ENCODE measurements around the gene GCAT.
A peak's percentile ranks its signal among the peaks of the same experiment; 100 is the strongest.

The GCAT gene

DNA sequence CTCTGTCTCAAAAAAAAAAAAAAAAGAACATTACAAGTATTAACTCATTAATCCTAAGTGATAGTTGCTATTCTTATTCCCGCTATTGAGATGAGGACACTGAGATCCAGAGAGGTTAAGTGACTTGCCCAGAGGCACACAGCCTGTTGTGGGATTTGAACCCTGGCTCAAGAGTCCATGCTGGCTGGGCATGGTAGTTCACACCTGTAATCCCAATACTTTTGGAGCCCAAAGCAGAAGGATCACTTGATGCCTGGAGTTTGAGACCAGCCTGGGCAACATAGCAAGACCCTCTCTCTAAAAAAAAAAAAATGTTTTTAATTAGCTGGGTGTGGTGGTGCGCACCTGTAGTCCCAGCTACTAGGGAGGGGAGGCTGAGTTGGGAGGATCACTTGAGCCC lies 4.1 kb downstream of the GCAT start:
- no peak for DNase-seq

GRCh38 chr22:37812869-37813678 lies 5.3 kb downstream of the GCAT start:
- DNase-seq: no peak

DNA sequence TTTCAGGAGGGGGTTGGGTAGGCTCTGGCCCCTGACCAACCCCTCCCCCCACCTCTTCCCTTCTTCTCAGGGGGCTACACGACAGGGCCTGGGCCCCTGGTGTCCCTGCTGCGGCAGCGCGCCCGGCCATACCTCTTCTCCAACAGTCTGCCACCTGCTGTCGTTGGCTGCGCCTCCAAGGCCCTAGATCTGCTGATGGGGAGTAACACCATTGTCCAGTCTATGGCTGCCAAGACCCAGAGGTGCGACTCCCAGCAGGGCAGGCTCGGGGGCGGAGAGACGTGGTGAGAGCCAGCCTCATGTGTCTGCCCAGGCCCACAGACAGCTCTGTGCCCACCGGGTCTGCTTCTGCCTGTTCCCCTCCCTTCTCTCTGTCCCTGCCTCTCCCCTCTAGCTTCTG lies 7.9 kb downstream of the GCAT start:
- no peak for DNase-seq

- no peak for DNase-seq
Observed at GRCh38 chr22:37816543-37817180, 8.9 kb downstream of the GCAT start.

- DNase-seq: peak; percentile 69
Observed at GRCh38 chr22:37817705-37818408, 10.1 kb downstream of the GCAT start.

DNA sequence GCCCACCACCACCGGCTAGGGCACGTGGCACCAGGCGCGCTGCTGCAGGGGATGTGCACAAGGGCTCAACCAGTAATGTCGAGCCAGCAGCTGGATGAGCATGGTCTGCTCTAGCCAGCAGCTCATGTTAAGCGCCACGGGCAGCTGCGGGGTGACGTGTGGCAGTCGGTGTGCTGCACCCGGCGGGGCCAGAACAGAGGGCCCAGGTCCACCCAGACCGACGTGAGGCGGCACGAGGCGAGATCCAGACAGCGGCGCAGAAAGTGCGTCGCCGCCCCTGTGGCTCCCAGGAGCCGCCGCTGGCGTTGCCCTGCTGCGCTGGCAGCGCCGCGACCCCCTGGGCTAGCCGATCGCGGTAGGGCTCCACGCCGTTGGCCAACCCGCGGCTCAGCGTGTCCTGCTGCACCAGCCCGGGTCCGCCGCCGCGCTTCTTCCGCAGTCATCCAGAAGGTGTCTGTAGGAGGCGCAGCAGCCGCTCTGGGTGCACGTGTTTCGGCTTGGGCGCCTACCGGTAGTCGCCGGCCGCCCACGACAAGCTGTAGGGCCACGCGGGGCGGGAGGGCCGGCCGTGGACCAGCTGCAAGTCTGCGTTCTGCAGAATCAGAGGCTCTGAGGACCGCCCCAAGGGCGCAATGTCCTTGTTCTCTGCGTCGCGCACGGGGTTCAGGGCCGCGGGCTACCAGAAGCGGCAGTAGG lies 10.8 kb downstream of the GCAT start:
- DNase-seq: no peak

- DNase-seq: no peak
Observed at GRCh38 chr22:37819105-37819433, 11.3 kb downstream of the GCAT start.

DNA sequence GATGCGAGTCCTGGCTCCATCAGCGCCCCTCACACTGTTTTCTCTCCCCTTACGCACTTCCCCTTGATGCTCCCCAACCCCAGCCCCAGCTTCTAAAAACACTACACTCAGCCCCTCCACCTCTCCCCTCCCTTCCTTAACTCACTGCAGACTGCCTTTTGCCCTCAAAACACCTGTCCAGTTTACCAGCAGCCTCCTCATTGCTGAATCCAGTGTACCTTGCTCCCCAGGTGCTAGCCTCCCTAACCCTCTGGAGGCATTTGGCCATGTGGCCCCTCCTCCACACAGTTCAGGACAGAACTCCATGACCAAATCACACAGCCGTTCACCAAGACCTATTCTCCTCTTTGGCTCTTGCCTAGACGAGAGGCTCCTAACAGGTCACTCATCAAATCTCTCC lies 12.6 kb downstream of the GCAT start:
- no peak for DNase-seq

DNA sequence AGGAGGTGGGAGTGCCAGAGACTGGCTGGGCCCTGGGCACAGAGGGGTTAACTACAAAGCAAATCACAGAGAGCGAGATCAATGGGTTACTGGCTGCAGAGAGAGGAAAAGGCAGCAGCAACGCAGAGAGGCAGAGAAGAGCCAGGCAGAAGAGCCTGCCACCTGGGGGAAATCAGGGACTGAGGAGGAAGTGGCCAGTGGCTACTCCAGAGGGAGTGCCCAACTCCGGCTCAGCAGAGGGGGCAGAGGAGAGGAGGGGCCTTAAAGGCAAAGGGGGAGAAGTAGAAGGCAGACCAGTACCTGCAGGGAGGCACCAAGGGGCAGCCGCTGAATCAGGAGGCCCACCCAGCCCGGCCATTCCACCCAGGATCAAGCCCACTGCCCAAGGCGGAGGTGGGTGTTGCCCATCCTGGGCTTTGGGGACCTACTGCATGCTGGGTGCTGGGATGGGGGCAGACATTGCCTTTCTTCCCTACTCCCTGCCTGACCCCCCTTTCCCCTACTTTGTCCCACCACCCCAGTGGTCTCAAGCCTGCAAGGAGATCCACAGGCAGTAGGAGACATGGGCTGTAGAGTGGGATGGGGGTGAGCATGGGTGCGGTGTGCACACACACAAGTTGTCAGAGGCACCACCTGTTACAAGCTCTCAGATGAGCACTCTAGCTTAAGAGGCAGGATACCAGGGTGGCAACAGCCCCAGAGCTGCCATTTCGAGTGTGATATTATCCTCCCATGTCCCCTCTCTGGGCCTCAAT lies 14.5 kb downstream of the GCAT start:
- no peak for DNase-seq

- DNase-seq: no peak
Observed at GRCh38 chr22:37823134-37823985, 15.6 kb downstream of the GCAT start, which contains the start of gene GALR3. Gene GALR3 (plus strand): TSS chr22:37823382. CDS start chr22:37823407, 25 bp downstream.

DNA sequence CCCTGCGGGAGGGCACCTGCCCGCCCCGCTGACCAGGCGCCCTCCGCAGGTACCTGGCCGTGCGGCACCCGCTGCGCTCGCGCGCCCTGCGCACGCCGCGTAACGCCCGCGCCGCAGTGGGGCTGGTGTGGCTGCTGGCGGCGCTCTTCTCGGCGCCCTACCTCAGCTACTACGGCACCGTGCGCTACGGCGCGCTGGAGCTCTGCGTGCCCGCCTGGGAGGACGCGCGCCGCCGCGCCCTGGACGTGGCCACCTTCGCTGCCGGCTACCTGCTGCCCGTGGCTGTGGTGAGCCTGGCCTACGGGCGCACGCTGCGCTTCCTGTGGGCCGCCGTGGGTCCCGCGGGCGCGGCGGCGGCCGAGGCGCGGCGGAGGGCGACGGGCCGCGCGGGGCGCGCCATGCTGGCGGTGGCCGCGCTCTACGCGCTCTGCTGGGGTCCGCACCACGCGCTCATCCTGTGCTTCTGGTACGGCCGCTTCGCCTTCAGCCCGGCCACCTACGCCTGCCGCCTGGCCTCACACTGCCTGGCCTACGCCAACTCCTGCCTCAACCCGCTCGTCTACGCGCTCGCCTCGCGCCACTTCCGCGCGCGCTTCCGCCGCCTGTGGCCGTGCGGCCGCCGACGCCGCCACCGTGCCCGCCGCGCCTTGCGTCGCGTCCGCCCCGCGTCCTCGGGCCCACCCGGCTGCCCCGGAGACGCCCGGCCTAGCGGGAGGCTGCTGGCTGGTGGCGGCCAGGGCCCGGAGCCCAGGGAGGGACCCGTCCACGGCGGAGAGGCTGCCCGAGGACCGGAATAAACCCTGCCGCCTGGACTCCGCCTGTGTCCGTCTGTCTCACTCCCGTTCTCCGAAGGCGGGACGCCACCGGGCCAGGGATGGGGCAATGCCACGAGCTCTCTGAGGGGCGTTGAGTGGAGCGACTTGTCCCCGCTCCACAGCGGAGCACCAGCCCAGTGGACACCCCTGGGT lies 17.2 kb downstream of the GCAT start:
- no peak for DNase-seq

GRCh38 chr22:37827056-37827455 lies 19.3 kb downstream of the GCAT start:
- DNase-seq: no peak

DNA sequence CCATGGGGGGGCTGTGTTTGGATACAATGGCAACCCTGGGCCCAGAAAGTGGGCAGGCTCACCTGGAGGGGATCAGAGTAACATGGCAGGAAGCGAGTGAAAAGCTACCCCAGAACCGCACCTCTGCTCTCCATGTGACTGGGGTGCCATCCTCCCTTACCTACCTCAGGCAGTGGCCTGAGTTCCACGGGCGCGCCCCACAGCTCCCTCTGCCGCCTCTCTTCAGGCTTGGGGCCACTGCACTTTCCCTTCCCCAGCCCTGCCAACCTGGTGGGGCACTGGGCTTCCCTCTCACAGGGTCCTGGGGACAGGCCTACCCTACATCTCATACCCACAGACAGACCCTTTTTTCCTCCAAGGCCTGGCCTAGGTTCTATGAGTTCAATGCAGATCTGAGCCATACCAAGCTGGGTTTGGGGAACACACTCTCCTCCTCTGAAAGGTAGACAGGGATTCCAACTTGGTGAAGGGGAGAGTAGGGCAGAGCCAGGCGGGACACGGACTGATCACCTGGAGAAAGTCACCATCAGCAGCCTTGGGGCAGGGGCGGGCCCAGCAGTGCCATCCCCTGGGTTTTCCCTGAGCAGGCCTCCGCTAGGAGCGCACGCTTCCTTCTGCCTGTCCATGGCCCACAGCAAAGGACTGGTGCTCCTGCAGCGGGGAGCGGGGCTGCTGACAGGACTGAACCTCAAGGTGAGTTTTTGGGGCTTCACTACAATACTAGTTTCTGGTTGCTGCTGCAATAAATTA lies 22.5 kb downstream of the GCAT start:
- no peak for DNase-seq

GRCh38 chr22:37831472-37831871 lies 23.7 kb downstream of the GCAT start:
- DNase-seq: no peak

DNA sequence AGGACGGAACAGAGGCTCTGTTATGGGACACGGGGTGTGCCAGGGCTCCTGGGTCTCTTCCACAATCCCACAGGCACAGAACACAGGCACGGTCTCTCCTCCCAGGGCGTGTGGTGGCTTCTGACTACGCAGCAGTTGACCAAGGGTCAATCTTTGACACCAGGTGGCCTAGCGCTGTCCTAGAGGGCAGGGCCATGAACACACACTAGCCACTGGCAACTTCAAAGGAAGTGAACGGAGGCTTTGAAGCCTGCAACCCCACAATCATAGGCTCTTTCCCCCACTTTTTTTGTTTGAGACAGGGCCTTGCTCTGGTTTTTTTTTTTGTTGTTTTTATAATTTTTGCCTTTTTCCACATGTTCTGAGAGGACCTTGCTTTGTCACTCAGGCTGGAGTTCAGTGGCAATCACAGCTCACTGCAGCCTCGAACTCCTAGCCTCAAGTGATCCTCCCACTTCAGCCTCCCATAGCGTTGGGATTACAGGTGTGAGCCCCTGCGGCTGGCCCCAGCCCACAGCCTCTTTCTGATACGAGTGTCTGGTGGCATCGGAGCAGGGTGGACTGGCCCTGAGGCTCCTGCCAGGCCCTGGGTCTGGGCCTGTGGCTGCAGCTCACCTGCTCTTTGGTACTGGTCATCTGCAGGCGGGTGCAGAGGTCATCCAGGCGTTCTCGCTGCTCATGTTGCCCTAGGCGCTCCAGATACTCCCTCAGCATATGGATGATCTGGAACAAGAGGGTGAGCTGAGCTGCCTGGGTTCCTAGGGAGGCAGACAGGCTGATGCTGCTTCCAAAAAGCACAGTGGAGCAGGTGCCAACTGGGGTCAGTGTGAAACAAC lies 24.5 kb downstream of the GCAT start:
- DNase-seq: no peak

DNA sequence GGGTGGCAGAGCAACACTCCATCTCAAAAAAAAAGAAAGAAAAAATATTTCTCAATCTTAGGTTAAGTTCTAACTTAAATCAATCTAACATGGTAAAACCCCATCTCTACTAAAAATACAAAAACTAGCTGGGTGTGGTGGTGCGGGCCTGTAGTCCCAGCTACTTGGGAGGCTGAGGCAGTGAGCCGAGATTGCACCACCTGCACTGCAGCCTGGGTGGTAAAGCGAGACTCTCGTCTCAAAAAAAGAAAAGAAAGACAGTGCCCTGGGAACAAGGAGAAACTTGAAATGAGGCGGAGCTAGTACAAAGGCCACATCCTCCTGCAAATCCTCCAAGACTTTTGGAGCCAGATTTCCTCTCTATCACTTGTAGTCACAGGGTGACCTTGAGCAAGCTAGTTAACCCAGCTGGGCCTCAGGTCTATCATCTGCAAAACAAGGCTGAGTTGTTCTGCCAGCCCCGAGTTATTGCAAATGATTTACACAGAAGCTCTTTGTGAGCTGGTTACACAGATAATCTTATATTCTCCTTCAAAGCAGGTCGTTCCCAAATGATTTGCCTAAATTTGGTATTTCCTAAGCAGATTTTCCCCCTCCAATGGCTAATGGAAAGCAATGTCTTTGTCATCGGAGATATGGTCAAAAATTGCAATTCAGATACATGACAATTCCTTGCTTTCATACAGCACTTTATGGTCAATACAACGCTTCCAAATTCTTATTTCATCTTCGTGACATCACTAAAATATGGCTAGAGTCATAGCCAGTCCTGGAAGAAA lies 34.5 kb downstream of the GCAT start:
- DNase-seq: no peak

- no peak for DNase-seq
Observed at GRCh38 chr22:37843741-37844089, 36.0 kb downstream of the GCAT start.

- no peak for DNase-seq
Observed at GRCh38 chr22:37844904-37845329, 37.2 kb downstream of the GCAT start.

Measured in T1000 (cell line).